T-helper 17 cell (primary cell): Measurements from ENCODE around the gene NUP210. TPM values are rescaled to one million over a fixed set of nuclear protein-coding genes. Genes with fewer than 3 reads are reported as not detected.

Experiments used
- ATAC-seq: fragments of 150-1000 bp; cut with Tn5 transposase; 2 replicates; pipeline ENCODE4 v1.10.0; 2021; ENCODE audit warnings: mild to moderate bottlenecking, moderate library complexity
- DNase-seq, 3 donors: peaks; one replicate each; pipeline versions ENCODE4 v3.0.0 to v3.0.0-alpha.2; 2020 to 2021
- H3K9me3 ChIP-seq: one replicate; pipeline ENCODE4 v1.7.0; 2013; ENCODE audit warnings: low read length, mild to moderate bottlenecking; ENCODE audit not compliant: control insufficient read depth, poor library complexity, severe bottlenecking
- H3K27ac Mint-ChIP-seq: one replicate; pipeline ENCODE4 v1.8.0; 2022; ENCODE audit warnings: mild to moderate bottlenecking, moderate library complexity, mixed read lengths
- H3K27me3 Mint-ChIP-seq: one replicate; pipeline ENCODE4 v1.8.0; 2022; ENCODE audit warnings: mixed read lengths
- H3K36me3 Mint-ChIP-seq: one replicate; pipeline ENCODE4 v1.8.0; 2022; ENCODE audit warnings: low read depth, mixed read lengths
- H3K4me1 Mint-ChIP-seq: one replicate; pipeline ENCODE4 v1.8.0; 2022; ENCODE audit warnings: mild to moderate bottlenecking, mixed read lengths
- H3K4me3 Mint-ChIP-seq: one replicate; pipeline ENCODE4 v1.8.0; 2022; ENCODE audit warnings: mild to moderate bottlenecking, moderate library complexity, mixed read lengths
- total RNA-seq, 4 donors: library from RNA in 2 of 4; stranded (reverse) in 2 of 4; gene quantifications; one replicate each; pipeline ENCODE4 v1.2.3 and lab custom pipeline; 2022 to 2026

The NUP210 gene
- total RNA-seq, 2 donors from 2014 or later, result 125 to 137 TPM

DNA sequence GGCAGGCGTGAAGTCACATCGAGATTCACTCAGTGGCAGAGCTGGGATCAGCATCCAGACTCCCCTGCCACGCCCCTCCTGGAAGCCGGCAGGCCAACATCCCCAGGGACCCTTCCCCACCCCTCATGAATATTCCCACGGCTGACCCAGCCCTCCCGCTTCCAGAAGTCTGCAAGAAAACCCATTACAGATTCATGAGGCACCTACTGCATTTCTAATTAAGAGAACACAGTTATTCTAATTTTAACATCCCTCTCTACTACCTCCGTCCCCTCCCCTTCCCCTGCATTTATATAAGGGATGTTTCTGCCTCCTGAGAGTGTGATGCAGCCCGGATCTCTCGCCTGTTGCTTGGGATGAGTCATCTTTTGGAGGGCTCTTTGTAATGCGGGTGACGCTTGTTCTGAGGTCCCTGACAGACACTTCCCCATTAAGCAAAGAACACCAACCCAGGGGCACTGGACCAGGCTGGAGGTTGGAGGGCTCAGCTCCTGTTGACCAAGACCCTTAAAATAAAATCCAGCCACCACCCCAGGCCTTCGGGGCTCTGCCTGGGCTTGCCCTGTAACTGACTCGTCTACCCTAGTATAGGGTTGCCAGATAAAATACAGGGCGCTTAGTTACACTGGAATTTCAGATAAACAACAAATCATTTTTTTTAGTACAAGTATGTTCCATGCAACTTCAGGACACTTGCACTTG is 118.7 kb downstream of the NUP210 start:
- H3K9me3 ChIP-seq, result no peaks in the 10 kb centered on the region
- Mint-ChIP-seq H3K36me3 (no peaks in the 10 kb centered on the region), H3K27me3 (peaks cover 40% of the 10 kb centered on the region), H3K4me1 (peaks cover 9% of the 10 kb centered on the region), H3K27ac (no peak overlapping the region), H3K4me3 (no peak overlapping the region)
- ATAC-seq, result no peak
- no peak for DNase-seq

DNA sequence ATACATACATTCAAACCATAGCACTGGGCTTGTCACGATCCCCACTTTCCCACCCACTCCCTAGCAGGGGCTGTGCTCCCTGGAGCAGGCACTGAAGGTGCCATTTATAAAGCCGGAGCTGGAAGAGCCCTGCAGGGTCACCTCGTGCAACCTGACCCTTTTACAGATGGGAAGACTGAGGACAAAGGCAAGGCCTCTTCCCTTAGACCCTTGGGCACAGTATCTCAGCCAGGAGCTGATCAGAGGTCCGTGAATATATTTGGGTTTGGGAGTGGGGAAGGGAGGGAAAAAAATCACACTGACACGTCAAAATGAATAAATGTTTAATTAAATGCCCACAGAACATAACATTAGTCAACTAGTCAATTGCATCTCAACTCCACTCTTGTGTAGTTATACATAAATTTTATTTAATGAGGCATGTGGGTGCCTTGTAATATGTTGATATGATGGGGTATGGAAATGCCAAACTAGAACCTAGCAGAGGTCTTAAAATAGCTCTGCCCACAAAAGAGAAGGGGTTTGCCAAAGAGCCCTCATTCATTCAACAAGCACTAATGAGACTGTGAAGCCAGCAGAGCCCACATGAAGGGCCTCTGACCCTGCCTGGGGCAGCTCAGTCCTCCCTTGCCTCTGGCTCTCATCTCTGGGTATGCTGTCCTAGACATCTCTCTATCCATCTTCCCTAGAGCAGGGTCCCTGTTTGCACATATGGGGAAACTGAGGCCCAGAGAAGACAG is 119.4 kb downstream of the NUP210 start:
- Mint-ChIP-seq H3K36me3 (no peaks in the 10 kb centered on the region), H3K27me3 (peaks cover 47% of the 10 kb centered on the region), H3K4me1 (peaks cover 9% of the 10 kb centered on the region), H3K27ac (no peak overlapping the region), H3K4me3 (no peak overlapping the region)
- ATAC-seq (no peak), DNase-seq (no peak)
- H3K9me3 ChIP-seq, result no peaks in the 10 kb centered on the region

DNA sequence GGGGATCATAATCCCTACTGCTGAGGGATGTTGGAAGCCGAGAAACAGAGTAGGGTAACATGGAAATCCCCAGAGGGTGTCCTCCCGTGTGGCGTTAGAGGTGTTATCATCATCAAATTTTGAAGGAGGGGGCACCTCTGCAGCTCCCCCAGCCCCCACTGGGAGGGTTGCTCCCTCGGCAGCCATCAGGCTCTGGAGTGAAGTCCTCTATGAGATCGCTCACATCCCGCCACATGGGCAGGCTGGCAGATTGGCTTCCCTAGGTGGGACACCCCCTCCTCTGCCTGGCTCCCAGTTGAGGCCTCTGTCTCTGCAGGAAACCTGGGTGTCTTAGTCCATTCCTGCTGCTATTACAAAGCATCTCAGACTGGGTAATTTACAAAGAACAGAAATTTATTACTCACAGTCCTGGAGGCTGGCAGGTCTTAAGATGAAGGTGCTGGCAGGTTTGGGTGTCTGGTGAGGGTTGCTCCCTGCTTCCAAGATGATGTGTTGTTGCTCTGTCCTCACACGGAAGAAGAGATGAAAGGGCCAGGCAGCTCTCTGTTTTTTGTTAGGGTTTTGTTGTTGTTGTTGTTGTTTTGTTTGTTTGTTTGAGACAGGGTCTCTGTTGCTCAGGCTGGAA is 120.5 kb downstream of the NUP210 start:
- Mint-ChIP-seq H3K4me1 (peaks cover 7% of the 10 kb centered on the region), H3K36me3 (no peaks in the 10 kb centered on the region), H3K4me3 (no peak overlapping the region), H3K27me3 (peaks cover 58% of the 10 kb centered on the region), H3K27ac (no peak overlapping the region)
- no peaks in the 10 kb centered on the region for H3K9me3 ChIP-seq
- DNase-seq (no peak), ATAC-seq (no peak)

DNA sequence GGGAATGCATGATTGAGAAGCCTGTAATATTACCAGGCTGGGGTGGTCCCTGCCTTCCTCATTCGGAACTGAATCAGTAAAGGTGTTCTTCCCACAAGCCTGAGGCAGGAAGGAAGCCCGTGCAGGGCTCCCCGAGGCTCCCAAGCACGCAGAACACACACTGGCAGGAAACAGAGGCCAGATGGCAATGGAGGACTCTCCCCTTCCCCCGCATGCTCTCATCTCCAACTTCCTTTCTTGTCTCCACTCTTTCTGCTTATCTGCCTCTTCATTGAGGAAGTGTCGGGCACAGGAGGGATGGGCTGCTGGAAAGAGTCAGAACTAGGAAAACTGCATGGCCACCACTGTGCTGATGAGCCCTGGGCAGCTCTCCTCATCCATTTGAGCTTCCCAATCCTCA is 123.5 kb downstream of the NUP210 start:
- H3K27ac Mint-ChIP-seq, result no peak overlapping the region
- no peak for DNase-seq
- H3K4me3 Mint-ChIP-seq, result no peak overlapping the region
- H3K9me3 ChIP-seq, result no peaks in the 10 kb centered on the region
- peaks cover 66% of the 10 kb centered on the region for H3K27me3 Mint-ChIP-seq
- peaks cover 4% of the 10 kb centered on the region for H3K4me1 Mint-ChIP-seq
- no peak for ATAC-seq
- H3K36me3 Mint-ChIP-seq, result no peaks in the 10 kb centered on the region

DNA sequence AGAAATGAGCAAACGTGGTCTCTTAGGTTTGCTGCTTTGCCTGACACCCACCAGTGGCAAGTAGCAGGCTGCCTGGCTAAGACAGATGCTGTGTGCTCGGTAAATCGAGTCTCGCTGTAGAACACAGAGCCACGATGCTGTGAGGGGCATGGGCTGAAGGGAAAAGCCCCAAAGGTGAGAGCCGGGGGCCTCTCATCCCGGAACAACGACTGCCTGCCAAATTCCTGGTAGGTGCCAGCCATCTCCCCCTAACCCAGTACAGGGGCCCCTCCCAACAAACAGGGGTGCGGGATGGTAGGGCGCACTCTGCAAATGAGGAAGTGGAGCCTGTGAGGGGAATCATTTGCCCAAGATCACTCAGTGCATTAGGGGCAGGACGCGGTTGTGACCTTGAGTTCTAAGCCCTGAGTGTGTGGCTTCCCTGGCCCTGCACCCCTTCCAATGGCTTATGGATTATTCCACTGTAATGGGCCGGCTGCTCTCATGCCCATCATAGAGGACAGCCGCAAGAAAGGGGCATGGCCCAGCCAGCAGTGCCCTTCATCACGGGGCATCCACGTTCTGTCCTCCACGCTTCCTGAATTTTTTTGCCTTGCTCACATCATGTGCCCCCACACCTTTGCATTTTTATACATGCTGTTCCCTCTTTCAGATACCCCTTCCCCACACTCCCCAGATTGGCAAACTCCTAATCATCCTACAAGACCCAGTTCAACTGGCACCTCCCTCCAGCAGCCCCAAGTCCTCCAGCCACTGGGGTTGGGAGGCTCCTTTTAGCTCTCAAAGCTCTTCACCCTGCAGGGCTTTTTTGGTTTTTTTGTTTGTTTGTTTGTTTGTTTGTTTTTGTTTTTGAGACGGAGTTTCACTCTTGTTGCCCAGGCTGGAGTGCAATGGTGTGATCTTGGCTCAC is 125.4 kb downstream of the NUP210 start:
- Mint-ChIP-seq H3K27ac (no peak overlapping the region), H3K4me1 (peaks cover 4% of the 10 kb centered on the region), H3K4me3 (no peak overlapping the region), H3K27me3 (peaks cover 50% of the 10 kb centered on the region), H3K36me3 (no peaks in the 10 kb centered on the region)
- ATAC-seq, result no peak
- no peaks in the 10 kb centered on the region for H3K9me3 ChIP-seq
- DNase-seq, result no peak

- Mint-ChIP-seq H3K4me1 (peaks cover 4% of the 10 kb centered on the region), H3K36me3 (no peaks in the 10 kb centered on the region), H3K27ac (no peak overlapping the region), H3K27me3 (peaks cover 42% of the 10 kb centered on the region), H3K4me3 (no peak overlapping the region)
- peaks cover under 1% of the 10 kb centered on the region for H3K9me3 ChIP-seq
- DNase-seq, result no peak
- no peak for ATAC-seq
Measured at GRCh38 chr3:13292375-13292774, 127.7 kb downstream of the NUP210 start.

- no peak overlapping the region for H3K4me3 Mint-ChIP-seq
- H3K27ac Mint-ChIP-seq, result no peak overlapping the region
- no peaks in the 10 kb centered on the region for H3K36me3 Mint-ChIP-seq
- ATAC-seq (no peak), DNase-seq (no peak)
- H3K4me1 Mint-ChIP-seq, result no peaks in the 10 kb centered on the region
- peaks cover 33% of the 10 kb centered on the region for H3K27me3 Mint-ChIP-seq
- H3K9me3 ChIP-seq, result peaks cover 8% of the 10 kb centered on the region
Measured at GRCh38 chr3:13290941-13291340, 129.2 kb downstream of the NUP210 start.

- Mint-ChIP-seq H3K4me3 (no peak overlapping the region), H3K27ac (no peak overlapping the region), H3K4me1 (no peaks in the 10 kb centered on the region), H3K36me3 (no peaks in the 10 kb centered on the region), H3K27me3 (peaks cover 32% of the 10 kb centered on the region)
- no peak for DNase-seq
- peaks cover 8% of the 10 kb centered on the region for H3K9me3 ChIP-seq
- no peak for ATAC-seq
Measured at GRCh38 chr3:13289771-13290285, 130.3 kb downstream of the NUP210 start.

DNA sequence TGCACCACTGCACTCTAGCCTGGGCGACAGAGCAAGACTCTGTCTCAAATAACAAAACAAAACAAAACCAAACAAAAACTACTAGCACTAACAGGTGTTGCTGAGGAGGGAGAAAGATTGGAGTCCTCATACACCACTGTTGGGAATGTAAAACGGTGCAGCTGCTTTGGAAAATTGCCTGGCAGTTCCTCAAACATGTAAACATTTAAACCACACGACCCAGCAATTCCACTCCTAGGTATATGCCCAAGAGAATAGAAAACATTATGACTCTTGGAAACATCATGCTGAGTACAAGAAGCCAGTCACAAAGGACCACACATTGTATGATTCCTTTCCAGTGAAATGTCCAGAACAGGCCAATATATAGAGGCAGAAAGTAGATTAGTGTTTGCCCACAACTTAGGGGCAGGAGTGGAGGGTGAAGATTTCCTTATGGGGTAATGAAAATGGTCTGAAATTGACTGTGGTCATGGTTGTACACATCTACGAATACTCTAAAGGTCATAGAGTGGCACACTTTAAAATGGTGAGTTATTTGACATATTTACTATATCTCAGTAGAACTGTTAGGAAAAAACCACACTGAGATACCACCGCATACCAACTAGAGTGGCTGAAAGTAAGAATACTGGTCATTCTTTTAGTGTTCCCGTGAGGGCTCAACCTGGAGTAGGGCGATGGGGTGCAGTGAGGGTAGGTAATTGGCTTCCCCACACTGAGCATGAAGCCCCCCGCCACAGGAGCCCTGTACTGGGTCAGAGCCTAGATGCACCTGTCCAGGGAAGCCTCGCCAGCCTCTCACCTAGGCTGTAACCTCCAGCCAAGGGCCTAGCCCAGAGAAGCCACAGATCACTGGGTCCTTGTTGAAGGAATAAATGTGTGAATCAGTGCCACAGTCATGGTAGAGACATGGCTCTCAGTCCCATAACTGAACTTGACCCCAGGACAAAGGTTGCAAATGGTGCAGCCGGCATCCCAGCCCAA is 131.1 kb downstream of the NUP210 start:
- ATAC-seq (no peak), DNase-seq (no peak)
- Mint-ChIP-seq H3K27me3 (peaks cover 32% of the 10 kb centered on the region), H3K4me1 (no peaks in the 10 kb centered on the region), H3K27ac (no peak overlapping the region), H3K4me3 (no peak overlapping the region), H3K36me3 (no peaks in the 10 kb centered on the region)
- H3K9me3 ChIP-seq, result peaks cover 10% of the 10 kb centered on the region

- Mint-ChIP-seq H3K27ac (no peak overlapping the region), H3K36me3 (no peaks in the 10 kb centered on the region), H3K27me3 (peaks cover 28% of the 10 kb centered on the region), H3K4me1 (no peaks in the 10 kb centered on the region), H3K4me3 (no peak overlapping the region)
- ATAC-seq, result no peak
- peaks cover 13% of the 10 kb centered on the region for H3K9me3 ChIP-seq
- DNase-seq, result no peak
Measured at GRCh38 chr3:13287833-13288232, 132.3 kb downstream of the NUP210 start.

- no peak overlapping the region for H3K4me3 Mint-ChIP-seq
- DNase-seq (no peak), ATAC-seq (no peak)
- H3K27ac Mint-ChIP-seq, result no peak overlapping the region
- H3K9me3 ChIP-seq, result peaks cover 13% of the 10 kb centered on the region
- H3K27me3 Mint-ChIP-seq, result peaks cover 29% of the 10 kb centered on the region
- no peaks in the 10 kb centered on the region for H3K4me1 Mint-ChIP-seq
- H3K36me3 Mint-ChIP-seq, result no peaks in the 10 kb centered on the region
Measured at GRCh38 chr3:13286873-13287272, 133.2 kb downstream of the NUP210 start.

- Mint-ChIP-seq H3K4me3 (no peak overlapping the region), H3K27ac (no peak overlapping the region), H3K27me3 (peaks cover 46% of the 10 kb centered on the region), H3K4me1 (peaks cover 5% of the 10 kb centered on the region), H3K36me3 (peaks cover 2% of the 10 kb centered on the region)
- H3K9me3 ChIP-seq, result peaks cover 13% of the 10 kb centered on the region
- DNase-seq (no peak), ATAC-seq (no peak)
Measured at GRCh38 chr3:13285007-13285567, 135.0 kb downstream of the NUP210 start.
